Panc1 (cell line): Measurements from ENCODE around the gene EBF4. TPM values are rescaled to one million over a fixed set of nuclear protein-coding genes. Genes with fewer than 3 reads are reported as not detected.
A peak's percentile ranks its signal among the peaks of the same experiment; 100 is the strongest.

ENCODE experiments used
- ATAC-seq: fragments of 200-7000 bp; cut with Tn5 transposase; 2 replicates; pipeline ENCODE4 v1.9.1; 2020; ENCODE audit warnings: mild to moderate bottlenecking, moderate library complexity
- BruUV-seq: library from RNA; stranded (reverse); fragments of 400-500 nt; replicated peaks from 2 replicates; lab custom pipeline; 2021; lab: Mats Ljungman, UMichigan
- CTCF ChIA-PET: fragments of 300-600 bp; sonication (Branson Sonifier 250); formaldehyde crosslinking; loops from one replicate; lab custom pipeline; 2022; ENCODE audit warnings: antibody characterized with exemption; lab: Charles Lee
- POLR2A ChIA-PET: fragments of 300-600 bp; sonication (Branson Sonifier 250); formaldehyde crosslinking; loops from one replicate; lab custom pipeline; 2022; ENCODE audit warnings: antibody characterized with exemption; lab: Charles Lee
- DNase-seq: peaks from one replicate; pipeline ENCODE4 v3.0.0-alpha.2; 2010; ENCODE audit warnings: low read depth, low spot score
- H3K27ac ChIP-seq: 2 replicates; pipeline ENCODE4 v1.5.1; 2011; ENCODE audit warnings: mild to moderate bottlenecking, low read length, inconsistent platforms
- H3K27me3 ChIP-seq: fragments of 200-500 bp; sonication (Bioruptor generic); 2 replicates; pipeline ENCODE4 v1.6.0; 2014; ENCODE audit warnings: low read length, inconsistent platforms; ENCODE audit not compliant: control insufficient read depth, insufficient read depth
- H3K36me3 ChIP-seq: fragments of 200-500 bp; sonication (Bioruptor generic); 2 replicates; pipeline ENCODE4 v1.5.1; 2014; ENCODE audit warnings: inconsistent platforms, mild to moderate bottlenecking, low read length, moderate library complexity; ENCODE audit not compliant: control insufficient read depth, insufficient read depth
- H3K4me1 ChIP-seq: 2 replicates; pipeline ENCODE4 v1.5.1; 2011; ENCODE audit warnings: inconsistent platforms, mild to moderate bottlenecking, low read length, moderate library complexity; ENCODE audit not compliant: control insufficient read depth, insufficient read depth
- H3K4me3 ChIP-seq, 2 experiments: 2 replicates each; pipeline ENCODE4 v1.5.1; 2011 to 2012; ENCODE audit warnings: low read depth in 2 of 2, low read length in 2 of 2, mild to moderate bottlenecking in 2 of 2, inconsistent platforms in 1 of 2, moderate library complexity in 1 of 2
- H3K9me3 ChIP-seq: fragments of 200-500 bp; sonication (Bioruptor generic); 2 replicates; pipeline ENCODE4 v1.5.1; 2014; ENCODE audit warnings: low read depth, mild to moderate bottlenecking, inconsistent platforms, low read length, moderate library complexity; ENCODE audit not compliant: control insufficient read depth, insufficient read depth
- CTCF ChIP-seq: fragments of 450-650 bp; IDR thresholded peaks from 2 replicates; pipeline ENCODE4 v1.5.1; 2017; ENCODE audit warnings: mild to moderate bottlenecking
- POLR2AphosphoS5 ChIP-seq: IDR thresholded peaks from 2 replicates; pipeline ENCODE4 v1.6.1; 2012; ENCODE audit warnings: mild to moderate bottlenecking, low read depth, low read length, moderate library complexity
- REST ChIP-seq, 2 experiments: IDR thresholded peaks; 2 replicates each; pipeline ENCODE4 v1.6.1; 2011 to 2012; ENCODE audit warnings: low read depth in 2 of 2, control low read depth in 1 of 2, low read length in 1 of 2, mild to moderate bottlenecking in 1 of 2, moderate library complexity in 1 of 2; ENCODE audit not compliant: insufficient read depth in 1 of 2
- SIN3A ChIP-seq: IDR thresholded peaks from 2 replicates; pipeline ENCODE4 v1.6.1; 2012; ENCODE audit warnings: low read depth, mild to moderate bottlenecking, low read length, moderate library complexity, borderline replicate concordance; ENCODE audit not compliant: insufficient read depth
- TCF7L2 ChIP-seq: IDR thresholded peaks from 2 replicates; pipeline ENCODE4 v1.6.1; 2011; ENCODE audit warnings: mild to moderate bottlenecking, low read depth, low read length, inconsistent platforms
- in situ Hi-C: cut with HindIII; loops from 2 replicates; pipeline ENCODE4 v1.10.0; 2016; ENCODE audit warnings: low sequenced_read_pairs, low pct_unique_long_range_greater_than_20kb
- intact Hi-C: fragments of 100-400 bp; cut with micrococcal nuclease; formaldehyde crosslinking; loops from one replicate; pipeline ENCODE4 v1.10.0; 2022; ENCODE audit not compliant: unreplicated experiment
- total RNA-seq: library from RNA; stranded (reverse); gene quantifications from one replicate; pipeline ENCODE4 v1.2.1, GENCODE V29; 2021; ENCODE audit not compliant: unreplicated experiment

EBF4 gene
- total RNA-seq, 1 experiment from 2014 or later = 6.8 TPM

- peaks cover 16% of the 10 kb centered on the region for H3K4me1 ChIP-seq
- intact Hi-C loops (no loop called here), in situ Hi-C loops (no loop called here)
- POLR2A ChIA-PET = interaction anchor here (0.6 to 0.7 kb wide), 2 partner anchors 10 to 209 kb away, joined by 3 to 4 read pairs; partner anchors contain the start of gene IDH3B
- ATAC-seq (no peak), DNase-seq (no peak)
- H3K9me3 ChIP-seq = no peaks in the 10 kb centered on the region
- peaks cover 38% of the 10 kb centered on the region for H3K36me3 ChIP-seq
- CTCF ChIA-PET = no interaction called here
- TF ChIP-seq REST (IDR thresholded peaks at IDR 0.05; ENCODE audit: insufficient read depth in 1 of 2, low read depth in 2 of 2, low read length in 1 of 2) = no peak
- TF ChIP-seq SIN3A = no peak
- no peak for TF ChIP-seq POLR2AphosphoS5
- TF ChIP-seq TCF7L2 = no peak
- H3K4me3 ChIP-seq = peak overlapping the region; percentile 80 to 99
- peak overlapping the region; percentile 88 for H3K27ac ChIP-seq
- BruUV-seq = no TSS peak
- H3K27me3 ChIP-seq = no peaks in the 10 kb centered on the region
Measured at GRCh38 chr20:2653556-2654383, 38.8 kb upstream of the EBF4 start.

GRCh38 chr20:2654384-2654822, 38.2 kb upstream of the EBF4 start:
- CTCF ChIA-PET = no interaction called here
- intact Hi-C loops = no loop called here

More at GRCh38 chr20:2654384-2654822, 38.2 kb upstream of the EBF4 start:
- H3K9me3 ChIP-seq = no peaks in the 10 kb centered on the region
- peaks cover 16% of the 10 kb centered on the region for H3K4me1 ChIP-seq
- H3K27ac ChIP-seq = peak overlapping the region; percentile 88
- peaks cover 38% of the 10 kb centered on the region for H3K36me3 ChIP-seq
- no peak for ATAC-seq
- in situ Hi-C loops = no loop called here
- peak overlapping the region; percentile 80 to 99 for H3K4me3 ChIP-seq
- POLR2A ChIA-PET = no interaction called here
- no peak for DNase-seq
- TF ChIP-seq CTCF = no peak
- TF ChIP-seq POLR2AphosphoS5 = no peak
- TF ChIP-seq REST (IDR thresholded peaks at IDR 0.05; ENCODE audit: insufficient read depth in 1 of 2, low read depth in 2 of 2, low read length in 1 of 2) = no peak
- TF ChIP-seq TCF7L2 = no peak
- TF ChIP-seq SIN3A = no peak
- H3K27me3 ChIP-seq = no peaks in the 10 kb centered on the region
- no TSS peak for BruUV-seq
